CD4-positive, alpha-beta T cell (primary cell): ENCODE measurements around the gene NHS. TPM values are rescaled to one million over a fixed set of nuclear protein-coding genes. Genes with fewer than 3 reads are reported as not detected.

Source experiments
- ATAC-seq: fragments of 200-7000 bp; cut with Tn5 transposase; one replicate; pipeline ENCODE4 v1.10.0; 2022; ENCODE audit warnings: mild to moderate bottlenecking; ENCODE audit not compliant: poor library complexity
- CTCF ChIA-PET: fragments of 350-600 bp; sonication (Branson Sonifier 250); formaldehyde crosslinking; loops from one replicate; lab custom pipeline; 2021; ENCODE audit warnings: antibody characterized with exemption, inconsistent platforms; lab: Charles Lee
- POLR2A ChIA-PET: fragments of 350-600 bp; sonication (Branson Sonifier 250); formaldehyde crosslinking; loops from one replicate; lab custom pipeline; 2021; ENCODE audit warnings: antibody characterized with exemption, inconsistent platforms; lab: Charles Lee
- DNase-seq, 14 experiments: peaks; one replicate each; pipeline ENCODE4 v3.0.0-alpha.2; 2013 to 2020; ENCODE audit warnings: mixed read lengths in 2 of 14
- H3K27ac ChIP-seq, 2 donors: one replicate each; pipeline versions ENCODE4 v1.5.1 to v1.7.0; 2013; ENCODE audit warnings: low read length in 2 of 2, low read depth in 1 of 2, mild to moderate bottlenecking in 1 of 2
- H3K27me3 ChIP-seq, 2 experiments: 1 replicate in 1 of 2; 2 replicates in 1 of 2; pipeline versions ENCODE4 v1.6.1 to v1.7.0; 2013; ENCODE audit warnings: low read length in 2 of 2, control low read depth in 1 of 2, mild to moderate bottlenecking in 1 of 2, moderate library complexity in 1 of 2; ENCODE audit not compliant: insufficient read depth in 2 of 2, control insufficient read depth in 1 of 2
- H3K36me3 ChIP-seq: one replicate; pipeline ENCODE4 v1.6.1; 2013; ENCODE audit warnings: low read length, control low read depth; ENCODE audit not compliant: insufficient read depth
- H3K4me1 ChIP-seq: one replicate; pipeline ENCODE4 v1.6.1; 2013; ENCODE audit warnings: low read length, control low read depth; ENCODE audit not compliant: insufficient read depth
- H3K4me3 ChIP-seq: one replicate; pipeline ENCODE4 v1.5.1; 2013; ENCODE audit warnings: mild to moderate bottlenecking, low read length, moderate library complexity
- H3K9me3 ChIP-seq, 2 experiments: 1 replicate in 1 of 2; 2 replicates in 1 of 2; pipeline versions ENCODE4 v1.6.1 to v1.7.0; 2013; ENCODE audit warnings: low read length in 2 of 2, mild to moderate bottlenecking in 2 of 2, control low read depth in 1 of 2, moderate library complexity in 1 of 2; ENCODE audit not compliant: control insufficient read depth in 1 of 2, insufficient read depth in 1 of 2
- H3K27ac Mint-ChIP-seq: one replicate; pipeline ENCODE4 v1.8.0; 2020; ENCODE audit warnings: mixed read lengths
- H3K27me3 Mint-ChIP-seq: one replicate; pipeline ENCODE4 v1.8.0; 2021; ENCODE audit warnings: mixed read lengths
- H3K36me3 Mint-ChIP-seq: one replicate; pipeline ENCODE4 v1.8.0; 2021; ENCODE audit warnings: low read depth, mixed read lengths
- H3K4me1 Mint-ChIP-seq: one replicate; pipeline ENCODE4 v1.8.0; 2021; ENCODE audit warnings: low read depth, mixed read lengths
- H3K4me3 Mint-ChIP-seq: one replicate; pipeline ENCODE4 v1.8.0; 2020; ENCODE audit warnings: mild to moderate bottlenecking, mixed read lengths
- H3K9me3 Mint-ChIP-seq: one replicate; pipeline ENCODE4 v1.8.0; 2020; ENCODE audit warnings: mixed read lengths
- CTCF ChIP-seq: fragments of 200-600 bp; IDR thresholded peaks from one replicate; pipeline ENCODE4 v1.8.0; 2022; ENCODE audit warnings: antibody characterized with exemption, mild to moderate bottlenecking
- intact Hi-C, 2 experiments: fragments of 100-400 bp; cut with DNase I in 1 of 2; cut with micrococcal nuclease in 1 of 2; formaldehyde crosslinking; loops; one replicate each; pipeline versions ENCODE4 v1.15.1 to v1.9.0; 2023 to 2025; cut with DNase I, micrococcal nuclease
- total RNA-seq, 174 experiments: library from RNA in 2 of 174; stranded (reverse) in 2 of 174; gene quantifications; one replicate each; pipeline ENCODE4 v1.2.3 and lab custom pipeline; 2021 to 2026

The NHS gene
- total RNA-seq, 2 experiments from 2014 or later: 0.36 to 0.53 TPM

DNA sequence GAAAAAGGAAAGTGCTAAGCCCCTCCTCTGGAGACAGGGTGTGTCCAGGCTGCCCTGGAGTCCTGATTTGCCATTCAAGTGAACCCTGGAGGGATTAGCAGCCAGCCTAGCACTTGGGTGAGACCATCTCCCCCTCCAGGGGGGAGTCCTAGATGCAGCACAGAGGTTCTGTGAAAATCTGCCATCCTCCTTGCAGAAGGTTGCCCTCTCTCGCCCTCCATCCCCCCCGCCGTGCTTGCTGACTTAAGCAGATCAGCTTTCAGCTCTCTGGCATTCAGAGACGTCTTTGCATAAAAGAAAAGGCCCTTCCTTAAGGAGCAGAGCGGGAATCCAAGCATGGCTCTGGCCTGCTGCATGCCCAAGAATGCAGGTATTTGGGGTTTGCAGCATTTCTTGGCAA lies 260.2 kb downstream of the NHS start:
- Mint-ChIP-seq H3K4me3 (no peak overlapping the region), H3K9me3 (no peaks in the 10 kb centered on the region), H3K27ac (no peak overlapping the region), H3K27me3 (no peaks in the 10 kb centered on the region), H3K36me3 (no peaks in the 10 kb centered on the region), H3K4me1 (peaks cover 7% of the 10 kb centered on the region)
- Histone ChIP-seq H3K27ac (no peak overlapping the region), H3K9me3 (no peaks in the 10 kb centered on the region), H3K4me3 (no peak overlapping the region), H3K27me3 (no peaks in the 10 kb centered on the region), H3K4me1 (peaks cover 2% of the 10 kb centered on the region), H3K36me3 (no peaks in the 10 kb centered on the region)
- TF ChIP-seq CTCF: no peak
- no peak for ATAC-seq
- POLR2A ChIA-PET: no interaction called here
- no peak for DNase-seq
- intact Hi-C loops: no loop called here
- CTCF ChIA-PET: no interaction called here

DNA sequence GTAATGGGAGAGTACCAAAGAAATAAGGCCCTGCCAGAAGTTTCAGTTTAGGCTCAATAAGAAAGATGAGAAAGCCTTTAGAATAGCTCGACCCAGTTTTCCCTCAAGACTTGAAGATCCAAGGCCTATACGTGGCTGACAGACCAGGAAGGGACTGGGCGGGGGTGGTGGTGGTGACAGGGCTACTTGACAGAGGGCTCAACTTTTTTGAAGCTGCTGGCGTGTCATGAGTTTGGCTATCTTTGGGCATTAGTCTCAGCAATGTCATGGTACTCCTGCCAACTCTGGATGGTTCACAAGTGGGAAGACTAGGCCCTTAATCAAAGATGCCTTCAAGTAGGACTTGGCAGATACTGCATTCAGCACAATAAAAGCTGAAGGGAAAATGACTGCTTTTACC lies 262.2 kb downstream of the NHS start:
- CTCF ChIA-PET: no interaction called here
- H3K4me1 Mint-ChIP-seq: peaks cover 7% of the 10 kb centered on the region
- H3K36me3 Mint-ChIP-seq: no peaks in the 10 kb centered on the region

GRCh38 chrX:17638731-17639130 lies 263.7 kb downstream of the NHS start:
- Mint-ChIP-seq H3K27me3 (no peaks in the 10 kb centered on the region), H3K27ac (no peak overlapping the region), H3K4me1 (no peaks in the 10 kb centered on the region), H3K4me3 (no peak overlapping the region), H3K36me3 (no peaks in the 10 kb centered on the region), H3K9me3 (no peaks in the 10 kb centered on the region)
- Histone ChIP-seq H3K36me3 (no peaks in the 10 kb centered on the region), H3K27ac (no peak overlapping the region), H3K27me3 (no peaks in the 10 kb centered on the region), H3K4me3 (no peak overlapping the region), H3K9me3 (no peaks in the 10 kb centered on the region), H3K4me1 (no peaks in the 10 kb centered on the region)
- no peak for ATAC-seq
- no peak for DNase-seq
- intact Hi-C loops: no loop called here
- ChIA-PET CTCF (no interaction called here), POLR2A (no interaction called here)
- TF ChIP-seq CTCF: no peak

More for the DNA sequence above, 262.2 kb downstream of the NHS start:
- no peaks in the 10 kb centered on the region for H3K27me3 Mint-ChIP-seq
- no peak overlapping the region for H3K4me3 Mint-ChIP-seq
- Histone ChIP-seq H3K9me3 (no peaks in the 10 kb centered on the region), H3K4me3 (no peak overlapping the region), H3K27ac (no peak overlapping the region), H3K4me1 (peaks cover 2% of the 10 kb centered on the region), H3K36me3 (no peaks in the 10 kb centered on the region), H3K27me3 (no peaks in the 10 kb centered on the region)
- H3K27ac Mint-ChIP-seq: no peak overlapping the region
- DNase-seq: no peak
- H3K9me3 Mint-ChIP-seq: no peaks in the 10 kb centered on the region
- POLR2A ChIA-PET: no interaction called here
- TF ChIP-seq CTCF: no peak
- intact Hi-C loops: no loop called here
- ATAC-seq: no peak
